GM12872 (cell line): ENCODE data around the gene FAM171A1.

Source experiments
- CTCF ChIP-seq: IDR thresholded peaks from 3 replicates; pipeline ENCODE4 v1.5.1; 2011; ENCODE audit warnings: low read depth, mild to moderate bottlenecking, low read length, moderate library complexity; ENCODE audit not compliant: insufficient read depth

Gene FAM171A1

GRCh38 chr10:15346440-15347141, 24.5 kb downstream of the FAM171A1 start:
- no peak for TF ChIP-seq CTCF

GRCh38 chr10:15345450-15345849, 25.6 kb downstream of the FAM171A1 start:
- no peak for TF ChIP-seq CTCF

- TF ChIP-seq CTCF = no peak
These were observed 26.2 kb downstream of the FAM171A1 start for GRCh38 chr10:15344876-15345285.

GRCh38 chr10:15344256-15344875, 26.7 kb downstream of the FAM171A1 start:
- TF ChIP-seq CTCF = no peak

- TF ChIP-seq CTCF = no peak
These were observed 28.1 kb downstream of the FAM171A1 start for GRCh38 chr10:15342970-15343369.

- no peak for TF ChIP-seq CTCF
These were observed 29.5 kb downstream of the FAM171A1 start for GRCh38 chr10:15341502-15342128.

GRCh38 chr10:15339892-15340291, 31.2 kb downstream of the FAM171A1 start:
- no peak for TF ChIP-seq CTCF
